Measurements from ENCODE around the gene VPS26C. TPM values are rescaled to one million over a fixed set of nuclear protein-coding genes. Genes with fewer than 3 reads are reported as not detected.

VPS26C gene
- total and polyA plus RNA-seq, 9 of the 15 experiments (the other 6 are each of a cell fraction or from before 2014, with no cell fraction given), result 32.8 to 48.7 (median 42.1) TPM

- TF ChIP-seq CHAMP1 (IDR thresholded peaks at IDR 0.05) (no peak), PHF21A (IDR thresholded peaks at IDR 0.05; ENCODE audit: borderline replicate concordance, low read depth) (no peak), MCM3 (IDR thresholded peaks at IDR 0.05) (no peak), MIER1 (IDR thresholded peaks at IDR 0.05; ENCODE audit: low read depth) (no peak)
Observed at GRCh38 chr21:37257511-37257966, 9.6 kb downstream of the VPS26C start (continued).

GRCh38 chr21:37253991-37254390 is 13.1 kb downstream of the VPS26C start:
- in situ Hi-C loops (cut with MboI), result no loop called here
- Histone ChIP-seq H4K20me1 (replicated peaks; ENCODE audit: control insufficient read depth, insufficient read depth, low read length) (no peaks in the 10 kb centered on the region; the same call in 1 of the 2 replicates), H3K9me3 (replicated peaks; ENCODE audit: control insufficient read depth, insufficient read depth, low read depth, low read length) (no peaks in the 10 kb centered on the region), H3K4me1 (replicated peaks in 1 of 2; ENCODE audit: control insufficient read depth in 2 of 2, insufficient read depth in 2 of 2, low read length in 2 of 2) (peaks cover 8 to 9% of the 10 kb centered on the region in 2 experiments; a peak in 4 of 5 replicates), H3K27ac (ENCODE audit: extremely low read depth, low read depth, low read length) (no peak overlapping the region), H3K9ac (ENCODE audit: insufficient read depth in 1 of 2, low read depth in 2 of 2, low read length in 2 of 2) (no peak overlapping the region), H3K27me3 (ENCODE audit: control insufficient read depth in 2 of 2, insufficient read depth in 2 of 2, low read length in 2 of 2) (no peaks in the 10 kb centered on the region), H3K9me1 (ENCODE audit: control insufficient read depth, insufficient read depth, low read length) (no peaks in the 10 kb centered on the region), H3K79me2 (ENCODE audit: control insufficient read depth, insufficient read depth, low read length) (peaks cover 80% of the 10 kb centered on the region), H3K4me2 (ENCODE audit: insufficient read depth, low read length) (no peak overlapping the region), H2AFZ (ENCODE audit: low read depth, low read length) (no peak overlapping the region), H3K36me3 (ENCODE audit: control insufficient read depth, insufficient read depth, low read length) (peaks cover 13% of the 10 kb centered on the region; the same call in 1 of the 3 replicates), H3K4me3 (no peak overlapping the region)
- FAIRE-seq (no peak), DNase-seq (ENCODE audit: extremely low read depth in 1 of 4, low spot score in 3 of 4) (no peak), ATAC-seq (no peak)
- ChIA-PET CTCF (ENCODE audit: low intra/inter-chr PET ratio) (no interaction called here), POLR2A (interaction anchor here (1.0 to 1.8 kb wide), 3 partner anchors 14 to 155 kb away, joined by 3 to 10 read pairs (median 3); partner anchors contain the start of gene VPS26C)
- no TSS peak for BruUV-seq (replicated peaks)
- no peak for TF ChIP-seq ZNF3 (CRISPR knock-in tag; IDR thresholded peaks at IDR 0.05)
- TF ChIP-seq STAT5A (IDR thresholded peaks at IDR 0.05; ENCODE audit: borderline replicate concordance, low read length), result no peak
- TF ChIP-seq, protein P1, sequence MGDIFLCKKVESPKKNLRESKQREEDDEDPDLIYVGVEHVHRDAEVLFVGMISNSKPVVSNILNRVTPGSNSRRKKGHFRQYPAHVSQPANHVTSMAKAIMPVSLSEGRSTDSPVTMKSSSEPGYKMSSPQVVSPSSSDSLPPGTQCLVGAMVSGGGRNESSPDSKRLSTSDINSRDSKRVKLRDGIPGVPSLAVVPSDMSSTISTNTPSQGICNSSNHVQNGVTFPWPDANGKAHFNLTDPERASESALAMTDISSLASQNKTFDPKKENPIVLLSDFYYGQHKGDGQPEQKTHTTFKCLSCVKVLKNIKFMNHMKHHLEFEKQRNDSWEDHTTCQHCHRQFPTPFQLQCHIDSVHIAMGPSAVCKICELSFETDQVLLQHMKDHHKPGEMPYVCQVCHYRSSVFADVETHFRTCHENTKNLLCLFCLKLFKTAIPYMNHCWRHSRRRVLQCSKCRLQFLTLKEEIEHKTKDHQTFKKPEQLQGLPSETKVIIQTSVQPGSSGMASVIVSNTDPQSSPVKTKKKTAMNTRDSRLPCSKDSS (IDR thresholded peaks at IDR 0.05; ENCODE audit: low read depth, partially characterized antibody), result no peak
- no peak for TF ChIP-seq ZNF316 (IDR thresholded peaks at IDR 0.05)
- TF ChIP-seq ZNF197 (CRISPR knock-in tag; IDR thresholded peaks at IDR 0.05; ENCODE audit: low read depth), result no peak
- no peak for TF ChIP-seq ZFP91 (CRISPR knock-in tag; IDR thresholded peaks at IDR 0.05)
- TF ChIP-seq CREB3 (tag; conservative IDR thresholded peaks at IDR 0.05; ENCODE audit: low read depth), result no peak
- TF ChIP-seq TCF7 (IDR thresholded peaks at IDR 0.05; ENCODE audit: borderline replicate concordance), result no peak
- intact Hi-C loops (cut with micrococcal nuclease), result no loop called here
- WGBS (ENCODE audit: insufficient coverage, low coverage, missing lambda C conversion rate), result 67% methylated on average over 6 of the region's 6 CpGs

All from K562 (cell line).